K562 (cell line): ENCODE data around the gene STRA8. TPM values are rescaled to one million over a fixed set of nuclear protein-coding genes. Genes with fewer than 3 reads are reported as not detected.

Experiments
- ATAC-seq: fragments of 200-7000 bp; cut with Tn5 transposase; 3 replicates; pipeline ENCODE4 v1.9.1; 2020; ENCODE audit warnings: moderate library complexity
- BruUV-seq: library from RNA; stranded (reverse); fragments of 400-500 nt; replicated peaks from 2 replicates; lab custom pipeline; 2021; lab: Mats Ljungman, UMichigan
- CTCF ChIA-PET: fragments of 300-600 bp; formaldehyde crosslinking; extraction: SDS; loops from one replicate; lab custom pipeline; 2021; ENCODE audit warnings: low intra/inter-chr PET ratio; lab: Yijun Ruan, JAX
- POLR2A ChIA-PET: fragments of 300-600, 350-650 bp; sonication (Branson Sonifier 250); formaldehyde crosslinking; extraction: SDS; loops from one replicate; lab custom pipeline; 2021; ENCODE audit warnings: antibody characterized with exemption, inconsistent platforms; lab: Yijun Ruan, JAX
- DNase-seq, 4 experiments: peaks; one replicate each; pipeline versions ENCODE4 v3.0.0 to v3.0.0-alpha.2; 2011 to 2018; ENCODE audit warnings: low spot score in 3 of 4, mixed read lengths in 3 of 4; ENCODE audit errors: extremely low read depth in 1 of 4
- FAIRE-seq: peaks from 2 replicates; lab custom pipeline; 2011; peaks lifted over from hg19 to GRCh38; lab: Jason Lieb, UNC
- H2AFZ ChIP-seq: 2 replicates; pipeline ENCODE4 v1.6.0; 2011; ENCODE audit warnings: low read depth, low read length, control low read depth, inconsistent platforms
- H3K27ac ChIP-seq: fragments of 200-600 bp; 3 replicates; pipeline ENCODE4 v1.8.0; 2011; ENCODE audit warnings: low read depth, mild to moderate bottlenecking, control low read depth, inconsistent platforms, low read length, moderate library complexity, mixed read lengths; ENCODE audit errors: extremely low read depth
- H3K27me3 ChIP-seq, 2 experiments: fragments of 300-600 bp in 1 of 2; 2 replicates in 1 of 2; 3 replicates in 1 of 2; pipeline versions ENCODE4 v1.6.0 to v1.8.0; 2011; ENCODE audit warnings: inconsistent platforms in 2 of 2, low read length in 2 of 2, mild to moderate bottlenecking in 1 of 2, mixed read lengths in 1 of 2, moderate library complexity in 1 of 2; ENCODE audit not compliant: control insufficient read depth in 2 of 2, insufficient read depth in 2 of 2
- H3K36me3 ChIP-seq: fragments of 300-600 bp; 3 replicates; pipeline ENCODE4 v1.8.0; 2011; ENCODE audit warnings: mild to moderate bottlenecking, low read length, inconsistent platforms; ENCODE audit not compliant: control insufficient read depth, insufficient read depth
- H3K4me1 ChIP-seq, 2 experiments: fragments of 200-600 bp in 1 of 2; replicated peaks in 1 of 2; 2 replicates in 1 of 2; 3 replicates in 1 of 2; pipeline versions ENCODE4 v1.5.1 to v1.8.0; 2011; ENCODE audit warnings: inconsistent platforms in 2 of 2, low read length in 2 of 2, mild to moderate bottlenecking in 1 of 2, mixed read lengths in 1 of 2, moderate library complexity in 1 of 2; ENCODE audit not compliant: control insufficient read depth in 2 of 2, insufficient read depth in 2 of 2
- H3K4me2 ChIP-seq: 2 replicates; pipeline ENCODE4 v1.6.1; 2011; ENCODE audit warnings: low read length, control low read depth, inconsistent platforms, mixed read lengths; ENCODE audit not compliant: insufficient read depth
- H3K4me3 ChIP-seq: fragments of 200-600 bp; sonication (generic), shearing (Covaris generic); 2 replicates; pipeline ENCODE4 v1.5.1; 2016; ENCODE audit warnings: control low read depth, inconsistent platforms
- H3K79me2 ChIP-seq: fragments of 200-600 bp; 3 replicates; pipeline ENCODE4 v1.8.0; 2011; ENCODE audit warnings: low read length, inconsistent platforms; ENCODE audit not compliant: control insufficient read depth, insufficient read depth
- H3K9ac ChIP-seq, 2 experiments: 2 replicates each; pipeline versions ENCODE4 v1.6.0 to v1.6.1; 2011; ENCODE audit warnings: low read depth in 2 of 2, low read length in 2 of 2, control low read depth in 1 of 2, inconsistent platforms in 1 of 2, mild to moderate bottlenecking in 1 of 2, mixed read lengths in 1 of 2; ENCODE audit not compliant: insufficient read depth in 1 of 2
- H3K9me1 ChIP-seq: one replicate; pipeline ENCODE4 v1.6.0; 2011; ENCODE audit warnings: inconsistent platforms, mild to moderate bottlenecking, low read length, moderate library complexity; ENCODE audit not compliant: control insufficient read depth, insufficient read depth
- H3K9me3 ChIP-seq: replicated peaks from 2 replicates; pipeline ENCODE4 v1.5.1; 2011; ENCODE audit warnings: low read depth, low read length, inconsistent platforms; ENCODE audit not compliant: control insufficient read depth, insufficient read depth
- H4K20me1 ChIP-seq: replicated peaks from 2 replicates; pipeline ENCODE4 v1.6.1; 2011; ENCODE audit warnings: low read length, inconsistent platforms, mixed read lengths; ENCODE audit not compliant: control insufficient read depth, insufficient read depth
- CBX5 ChIP-seq: IDR thresholded peaks from 2 replicates; pipeline ENCODE4 v1.6.1; 2014; ENCODE audit warnings: low read depth, borderline replicate concordance
- CSDE1 ChIP-seq, 2 experiments: fragments of 450-650 bp; IDR thresholded peaks; 2 replicates each; pipeline ENCODE4 v1.6.1; 2016; ENCODE audit warnings: mild to moderate bottlenecking in 1 of 2
- ZNF146 ChIP-seq: IDR thresholded peaks from one replicate; pipeline ENCODE4 v1.6.1; 2018; ENCODE audit warnings: missing compliant biosample characterization; ENCODE audit not compliant: unreplicated experiment
- ZNF436 ChIP-seq: fragments of 250-450, 450-650 bp; sonication (Bioruptor Pico); formaldehyde crosslinking; IDR thresholded peaks from 2 replicates; pipeline ENCODE4 v1.7.0; 2020; ENCODE audit warnings: mild to moderate bottlenecking
- ZNF551 ChIP-seq: fragments of 250-450 bp; sonication (Bioruptor Pico); IDR thresholded peaks from 2 replicates; pipeline ENCODE4 v1.5.0; 2021; ENCODE audit warnings: mild to moderate bottlenecking, moderate library complexity
- WGBS: fragments of 100-300 bp; shearing (Covaris generic); methylation state at CpG from one replicate; pipeline ENCODE4 v1.1.6; 2016; ENCODE audit warnings: low coverage, mixed read lengths; ENCODE audit not compliant: insufficient coverage; ENCODE audit errors: missing lambda C conversion rate; 5-methylcytosine and 5-hydroxymethylcytosine counted together
- in situ Hi-C: fragments of 300-500 bp; cut with MboI; formaldehyde crosslinking; loops from 4 replicates; pipeline ENCODE4 v1.15.0; 2018; ENCODE audit warnings: inconsistent platforms, mixed read lengths
- intact Hi-C: fragments of 100-400 bp; cut with micrococcal nuclease; formaldehyde crosslinking; loops from 2 replicates; pipeline ENCODE4 v1.14.2; 2022
- polyA plus RNA-seq, 8 experiments: library from polyadenylated mRNA; depleted of rRNA in 4 of 8; stranded (reverse) in 5 of 8; unstranded in 3 of 8; fragments of >200 nt; fragmentation: Nextera tagmentation in 2 of 8; fragmentation: Illumina TruSeq in 1 of 8; extraction: Ambion mirVana in 2 of 8; extraction: Trizol in 1 of 8; gene quantifications; 2 replicates each; pipeline versions ENCODE4 v1.2.1 to v1.2.3, GENCODE V29; 2011 to 2014; ENCODE audit warnings: inconsistent platforms in 1 of 8, missing spikeins in 1 of 8
- total RNA-seq, 7 experiments: library from RNA; depleted of rRNA in 6 of 7; stranded (reverse); fragments of >200 nt in 6 of 7; fragmentation: Illumina TruSeq in 2 of 7; extraction: Trizol in 2 of 7; gene quantifications; 2 replicates each; pipeline versions ENCODE4 v1.2.1 to v1.2.3, GENCODE V29; 2011 to 2021; ENCODE audit warnings: low replicate concordance in 1 of 7

STRA8 gene
- total and polyA plus RNA-seq, 9 of the 15 experiments (the other 6 are each of a cell fraction or from before 2014, with no cell fraction given) = not detected

DNA sequence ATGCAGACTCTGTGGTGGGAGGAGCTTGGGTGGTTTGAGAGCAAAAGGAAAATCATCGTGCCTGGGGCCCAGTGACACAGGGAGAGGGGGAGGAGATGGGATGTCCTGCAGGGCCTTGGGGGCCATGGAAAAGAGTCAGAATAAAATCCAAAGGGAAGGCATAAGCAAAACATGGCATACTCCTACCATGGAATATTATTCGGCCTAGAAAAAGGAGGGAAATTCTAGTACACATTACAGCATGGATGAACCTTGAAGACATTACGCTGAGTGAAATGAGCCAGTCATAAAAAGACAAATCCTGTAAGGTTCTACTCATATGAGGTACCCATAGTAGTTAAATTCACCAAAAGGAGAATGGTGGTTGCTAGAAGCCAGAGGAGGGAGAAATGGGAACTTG is 38.7 kb downstream of the STRA8 start:
- H2AFZ ChIP-seq = no peak overlapping the region
- H3K9ac ChIP-seq = no peak overlapping the region
- no peaks in the 10 kb centered on the region for H3K9me1 ChIP-seq
- H3K27ac ChIP-seq = no peak overlapping the region
- H3K4me1 ChIP-seq = peaks cover 0 to 2% of the 10 kb centered on the region in 2 experiments; a peak in 1 of 5 replicates
- intact Hi-C loops (loop anchor here (10.0 kb wide), 1 partner anchor 1602 kb away; no protein-coding TSS in a partner anchor), in situ Hi-C loops (loop anchor here (10.0 kb wide), 1 partner anchor 732 kb away; no protein-coding TSS in a partner anchor)
- DNase-seq = no peak
- ChIA-PET CTCF (interaction anchor here (0.7 to 1.3 kb wide), 2 partner anchors 9 to 497 kb away, joined by 4 read pairs; no protein-coding TSS in a partner anchor), POLR2A (no interaction called here)
- WGBS = 2% methylated on average over 3 of the region's 3 CpGs
- H3K4me2 ChIP-seq = no peak overlapping the region
- H4K20me1 ChIP-seq = no peaks in the 10 kb centered on the region
- H3K79me2 ChIP-seq = no peaks in the 10 kb centered on the region
- TF ChIP-seq ZNF146 (CRISPR knock-in tag) = peak; percentile 44
- no peak for TF ChIP-seq ZNF551 (CRISPR knock-in tag)
- H3K36me3 ChIP-seq = no peaks in the 10 kb centered on the region
- no peak for ATAC-seq
- no peak for FAIRE-seq
- H3K4me3 ChIP-seq = no peak overlapping the region
- BruUV-seq = no TSS peak
- peaks cover 29 to 62% of the 10 kb centered on the region in 2 experiments for H3K27me3 ChIP-seq
- no peaks in the 10 kb centered on the region for H3K9me3 ChIP-seq

DNA sequence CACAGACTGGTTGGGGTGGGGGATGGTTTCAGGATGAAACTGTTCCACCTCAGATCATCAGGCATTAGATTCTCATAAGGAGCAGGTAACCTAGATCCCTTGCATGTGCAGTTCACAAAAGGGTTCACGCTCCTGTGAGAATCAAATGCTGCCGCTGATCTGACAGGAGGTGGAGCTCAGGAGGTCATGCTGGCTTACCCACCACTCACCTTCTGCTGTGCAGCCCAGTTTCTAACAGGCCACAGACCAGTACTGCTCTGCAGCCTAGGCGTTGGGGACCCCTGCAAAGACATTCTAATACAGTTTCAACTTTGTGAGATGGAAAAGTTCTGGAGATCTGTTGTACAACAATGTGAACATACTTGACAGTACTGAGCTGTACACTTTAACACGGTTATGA is 39.9 kb downstream of the STRA8 start:
- ATAC-seq (no peak), FAIRE-seq (no peak), DNase-seq (no peak)
- Histone ChIP-seq H4K20me1 (no peaks in the 10 kb centered on the region), H3K27me3 (peaks cover 29 to 51% of the 10 kb centered on the region in 2 experiments), H3K9ac (no peak overlapping the region), H3K27ac (no peak overlapping the region), H3K4me1 (peaks cover 0 to 4% of the 10 kb centered on the region in 2 experiments; a peak in 1 of 5 replicates), H2AFZ (no peak overlapping the region), H3K9me1 (no peaks in the 10 kb centered on the region), H3K4me2 (no peak overlapping the region), H3K4me3 (no peak overlapping the region), H3K36me3 (no peaks in the 10 kb centered on the region), H3K79me2 (no peaks in the 10 kb centered on the region), H3K9me3 (no peaks in the 10 kb centered on the region)
- TF ChIP-seq CBX5 (no peak), ZNF436 (CRISPR knock-in tag) (no peak), CSDE1 (IDR thresholded peaks at IDR 0.05) (no peak)
- in situ Hi-C loops (loop anchor here (10.0 kb wide), 1 partner anchor 731 kb away; no protein-coding TSS in a partner anchor), intact Hi-C loops (loop anchor here (10.0 kb wide), 1 partner anchor 1601 kb away; no protein-coding TSS in a partner anchor)
- POLR2A ChIA-PET = interaction anchor here (1.0 kb wide), 1 partner anchor 13 kb away, joined by 4 read pairs; no protein-coding TSS in a partner anchor
- CTCF ChIA-PET = interaction anchor here (0.5 to 0.6 kb wide), 2 partner anchors 297 to 512 kb away, joined by 3 read pairs; no protein-coding TSS in a partner anchor
- BruUV-seq = no TSS peak
- 7% methylated on average over 4 of the region's 4 CpGs for WGBS
